ENCODE measurements around the gene HNF4A.
"Not testable (repeated sequence)": the region's sequence is repeated elsewhere in the genome, so short reads cannot be mapped to it uniquely, and the experiment has no call there.

HNF4A gene

DNA sequence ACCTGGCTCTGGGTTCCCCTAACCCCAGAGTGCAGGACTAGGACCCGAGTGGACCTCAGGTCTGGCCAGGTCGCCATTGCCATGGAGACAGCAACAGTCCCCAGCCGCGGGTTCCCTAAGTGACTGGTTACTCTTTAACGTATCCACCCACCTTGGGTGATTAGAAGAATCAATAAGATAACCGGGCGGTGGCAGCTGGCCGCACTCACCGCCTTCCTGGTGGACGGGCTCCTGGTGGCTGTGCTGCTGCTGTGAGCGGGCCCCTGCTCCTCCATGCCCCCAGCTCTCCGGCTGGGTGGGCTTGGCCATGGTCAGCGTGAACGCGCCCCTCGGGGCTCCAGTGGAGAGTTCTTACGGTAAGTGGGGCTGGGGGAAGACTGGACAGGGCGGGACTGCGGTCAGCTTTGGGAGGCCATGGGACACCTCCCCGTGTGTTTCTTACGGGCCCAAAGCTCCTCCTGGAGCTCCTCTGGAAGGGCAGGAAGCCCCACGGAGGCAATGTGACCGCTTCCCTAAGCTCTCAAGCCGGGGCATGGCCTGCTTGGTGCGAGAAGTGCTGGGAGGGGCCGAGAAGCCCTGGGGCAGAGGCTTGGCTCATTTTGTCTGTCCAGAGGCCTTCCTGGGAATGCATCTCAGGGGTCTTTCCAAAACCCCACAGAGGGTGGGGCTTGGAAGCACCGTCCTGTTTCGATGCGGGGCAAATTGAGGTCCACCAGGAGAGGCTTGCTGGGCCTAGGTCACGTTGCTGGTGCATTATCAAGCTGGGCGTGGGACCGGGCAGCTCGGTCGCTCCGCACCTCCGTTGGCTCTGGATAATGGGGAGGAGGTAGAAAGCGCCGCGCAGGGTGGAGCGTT lies at the start of gene HNF4A:
Gene HNF4A, plus strand, starts transcription at position 202 of the 855 bp plus-strand sequence. Its CDS starts 106 bp downstream, at position 308.
- peak; percentile 88 for DNase-seq (ENCODE audit: low spot score)

- DNase-seq (ENCODE audit: low spot score), result no peak
Observed at GRCh38 chr20:44306927-44307326, 48.6 kb upstream of the HNF4A start.

- no peak for DNase-seq (ENCODE audit: low spot score)
Observed at GRCh38 chr20:44309763-44310663, 45.5 kb upstream of the HNF4A start.

DNA sequence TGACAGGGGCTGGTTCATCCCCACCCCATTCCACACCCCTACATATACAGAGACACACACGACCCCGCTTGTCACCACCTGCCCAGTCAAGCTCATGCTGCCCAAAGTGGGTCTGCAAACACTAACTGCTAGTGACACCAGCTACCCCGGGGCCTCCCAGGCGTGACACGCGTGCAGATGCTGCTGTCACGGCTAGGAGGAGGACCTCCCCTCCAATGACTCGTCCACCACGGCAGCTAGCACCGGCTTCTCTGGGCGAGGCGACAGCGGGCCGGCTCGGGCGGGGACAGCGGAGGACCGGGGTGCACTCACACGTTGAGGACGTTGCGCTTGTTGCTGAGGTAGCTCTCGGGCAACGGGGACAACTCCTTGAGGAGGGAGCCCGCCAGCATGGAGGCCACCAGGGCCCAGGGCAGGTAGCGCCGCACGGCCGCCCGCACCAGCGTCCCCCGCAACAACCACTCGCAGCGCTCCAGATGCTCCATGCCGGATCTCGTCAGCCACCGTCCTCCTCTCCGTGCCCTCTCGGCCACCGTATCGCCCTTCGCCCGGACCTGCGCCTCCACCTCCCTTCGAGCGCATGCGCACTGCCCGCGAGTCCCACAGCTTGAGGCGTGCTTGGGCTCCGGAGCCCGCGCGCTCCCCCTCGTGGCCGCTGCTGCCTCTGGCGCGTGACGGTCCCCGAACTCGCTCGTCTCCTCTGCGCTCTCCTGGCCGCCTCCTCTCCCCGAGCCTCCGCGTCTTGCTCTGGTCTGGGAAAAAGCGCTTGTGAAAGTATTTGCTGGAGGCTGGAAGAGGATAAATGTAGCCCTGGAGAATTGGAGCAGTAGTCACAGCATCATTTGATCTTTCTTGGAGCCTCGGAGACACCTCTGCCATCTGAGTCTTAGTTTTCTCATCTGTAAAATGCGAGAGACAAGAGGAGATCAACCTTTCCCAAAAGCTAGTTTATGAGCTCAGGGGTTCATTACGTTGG lies 44.5 kb upstream of the HNF4A start, which contains the start of gene FITM2:
Gene FITM2, minus strand, starts transcription at position 539 of the 976 bp plus-strand sequence. Its CDS starts 54 bp downstream, at position 485.
- peak; percentile 99 for DNase-seq (ENCODE audit: low spot score)

DNA sequence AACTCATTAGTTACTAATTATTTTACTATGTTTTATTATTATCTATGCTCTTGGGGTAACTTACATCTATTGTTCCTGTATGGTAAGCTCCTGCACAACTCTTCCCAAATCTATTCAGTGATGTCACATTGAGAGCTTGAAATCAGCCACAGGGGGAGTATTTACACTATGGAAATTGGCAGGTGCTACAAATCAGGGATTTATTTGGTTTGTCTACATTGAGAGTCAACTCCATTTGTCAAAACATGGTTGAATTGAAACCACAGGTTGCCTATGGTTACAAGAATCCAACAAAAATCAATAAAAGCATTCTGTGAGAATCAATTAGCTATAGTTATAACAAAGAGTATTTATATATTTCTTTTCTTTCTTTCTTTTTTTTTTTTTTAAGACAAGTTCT lies 40.6 kb upstream of the HNF4A start:
- DNase-seq (ENCODE audit: low spot score), result no peak

GRCh38 chr20:44319839-44320422 lies 35.6 kb upstream of the HNF4A start:
- no peak for DNase-seq (ENCODE audit: low spot score)

DNA sequence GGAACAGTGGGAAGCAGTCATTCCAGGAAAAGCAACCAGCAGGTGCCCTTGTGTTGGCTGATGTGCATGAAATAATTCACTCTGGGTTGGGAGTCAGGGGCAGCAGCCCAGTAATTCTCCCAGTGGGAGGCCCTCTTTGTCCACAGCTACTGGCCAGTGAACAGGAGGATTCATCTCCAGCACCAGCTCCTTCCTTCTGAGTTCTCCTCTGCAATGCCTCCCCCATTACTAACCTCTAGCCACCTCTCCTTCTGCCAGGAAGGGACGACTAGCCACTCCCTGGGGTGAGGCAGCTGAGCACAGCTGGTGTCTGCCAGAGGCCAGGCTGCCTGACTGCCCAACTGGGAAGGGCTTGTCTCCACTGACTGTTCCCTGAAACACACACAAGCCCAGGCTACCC lies 31.2 kb upstream of the HNF4A start:
- no peak for DNase-seq (ENCODE audit: low spot score)

DNA sequence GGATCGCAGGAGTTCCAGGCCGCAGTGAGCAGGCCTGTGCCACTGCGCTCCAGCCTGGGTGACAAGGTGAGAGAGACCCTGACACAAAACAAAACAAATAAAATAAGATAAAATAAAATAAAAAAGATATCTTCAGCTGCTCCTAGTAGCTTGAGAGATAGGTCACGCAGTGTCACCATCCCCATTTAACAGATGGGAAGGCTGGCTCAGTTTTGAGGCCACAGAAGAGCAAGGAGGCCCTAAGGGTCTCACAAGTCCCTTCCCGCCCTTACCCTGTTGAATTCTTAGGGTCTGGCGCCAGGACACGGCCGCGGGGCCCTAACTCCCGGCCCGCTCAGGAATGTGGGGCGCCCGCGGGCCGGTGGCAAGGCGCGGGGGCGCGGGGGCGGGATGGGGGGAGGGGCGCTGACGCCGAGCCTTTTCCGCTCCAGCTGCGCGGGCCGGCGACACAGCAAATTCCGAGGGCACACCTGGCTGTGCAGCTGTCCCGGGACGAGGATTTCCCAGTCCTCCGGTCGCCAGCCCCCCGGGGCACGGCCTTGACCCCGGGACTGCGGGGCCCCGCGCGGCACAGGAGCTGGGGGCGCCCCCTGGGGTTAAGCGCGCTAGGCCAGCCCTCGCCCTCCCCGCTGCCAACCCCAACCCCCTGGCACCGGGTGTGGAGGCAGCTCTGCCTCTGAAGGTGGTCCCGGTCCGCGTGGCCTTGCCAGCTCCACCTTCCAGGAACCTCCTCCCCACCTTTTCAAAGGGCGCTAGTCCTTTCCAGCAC lies 28.9 kb upstream of the HNF4A start:
- no peak for DNase-seq (ENCODE audit: low spot score)

DNA sequence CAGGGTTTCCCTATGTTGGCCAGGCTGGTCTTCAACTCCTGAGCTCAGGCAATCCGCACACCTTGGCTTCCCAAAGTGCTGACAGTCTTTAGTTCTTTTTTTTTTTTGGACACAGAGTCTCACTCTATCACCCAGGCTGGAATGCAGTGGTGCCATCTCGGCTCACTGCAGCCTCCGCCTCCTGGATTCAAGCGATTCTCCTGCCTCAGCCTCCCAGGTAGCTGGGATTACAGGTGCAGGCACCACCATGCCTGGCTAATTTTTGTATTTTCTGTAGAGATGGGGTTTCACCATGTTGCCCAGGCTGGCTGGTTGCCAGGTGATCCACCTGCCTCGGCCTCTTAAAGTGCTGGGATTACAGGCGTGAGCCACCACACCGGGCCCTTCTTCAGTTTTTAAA lies 27.8 kb upstream of the HNF4A start:
- not testable (repeated sequence) for DNase-seq (ENCODE audit: low spot score)

DNA sequence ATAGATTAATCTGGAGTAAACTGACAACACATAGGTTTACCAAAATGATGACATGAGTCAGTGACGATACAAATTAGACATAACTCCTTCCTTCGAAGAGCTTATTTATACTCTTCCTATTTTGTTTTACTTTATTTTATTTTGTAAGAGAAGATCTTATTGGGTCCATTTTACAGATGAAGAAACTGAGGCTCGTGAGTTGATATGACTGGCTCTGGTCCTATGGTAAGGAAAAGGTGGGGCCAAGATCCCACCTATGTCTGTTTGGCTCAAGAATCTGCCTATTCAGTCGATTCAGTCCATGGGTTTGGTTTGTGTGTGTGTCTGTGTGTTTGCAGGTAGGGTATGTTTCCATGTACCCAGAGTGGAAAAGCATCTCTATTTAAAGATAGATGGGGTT lies 27.1 kb upstream of the HNF4A start:
- DNase-seq (ENCODE audit: low spot score), result no peak

- no peak for DNase-seq (ENCODE audit: low spot score)
Observed at GRCh38 chr20:44331201-44331600, 24.3 kb upstream of the HNF4A start.

DNA sequence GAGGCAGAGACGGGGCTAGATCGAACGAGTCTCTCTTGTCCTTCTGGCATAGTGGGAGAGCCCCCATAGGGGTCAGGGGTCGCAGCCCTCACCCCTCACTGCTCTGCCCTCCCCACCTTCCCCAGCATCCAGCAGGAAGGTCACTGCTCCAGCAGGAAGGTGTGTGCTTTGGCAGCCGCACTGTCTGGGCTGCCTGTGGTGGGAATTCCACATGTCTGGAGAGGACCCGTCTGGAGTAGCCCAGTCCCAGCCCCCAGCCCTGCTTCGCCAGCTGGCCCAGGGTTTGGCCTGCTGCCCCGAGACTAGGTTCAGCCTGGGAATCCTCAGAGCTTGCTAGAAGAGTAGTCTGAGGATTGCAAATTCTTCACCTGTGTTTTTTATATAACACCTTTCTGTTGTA lies 21.2 kb upstream of the HNF4A start:
- no peak for DNase-seq (ENCODE audit: low spot score)

GRCh38 chr20:44334709-44335108 lies 20.8 kb upstream of the HNF4A start:
- DNase-seq (ENCODE audit: low spot score), result no peak

DNA sequence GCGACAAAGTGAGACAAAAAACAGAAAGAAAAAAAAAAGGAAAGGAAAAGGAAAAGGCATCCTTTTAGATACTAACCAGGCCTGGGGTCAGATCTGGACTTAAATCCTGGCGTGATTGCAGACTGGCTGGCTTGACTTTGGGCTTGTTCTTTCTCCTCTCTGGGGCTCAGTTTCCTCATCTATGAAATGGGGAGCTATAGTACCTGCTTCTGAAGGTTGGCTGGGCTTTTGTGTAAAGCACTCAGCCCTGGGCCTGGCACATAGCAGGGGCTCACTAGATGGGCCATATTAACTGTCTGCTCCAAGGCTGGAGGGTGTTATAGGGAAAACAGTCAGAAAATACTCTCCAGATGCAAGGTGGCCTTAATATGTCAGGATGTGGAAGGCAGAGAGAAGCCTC lies 19.8 kb upstream of the HNF4A start:
- no peak for DNase-seq (ENCODE audit: low spot score)

DNA sequence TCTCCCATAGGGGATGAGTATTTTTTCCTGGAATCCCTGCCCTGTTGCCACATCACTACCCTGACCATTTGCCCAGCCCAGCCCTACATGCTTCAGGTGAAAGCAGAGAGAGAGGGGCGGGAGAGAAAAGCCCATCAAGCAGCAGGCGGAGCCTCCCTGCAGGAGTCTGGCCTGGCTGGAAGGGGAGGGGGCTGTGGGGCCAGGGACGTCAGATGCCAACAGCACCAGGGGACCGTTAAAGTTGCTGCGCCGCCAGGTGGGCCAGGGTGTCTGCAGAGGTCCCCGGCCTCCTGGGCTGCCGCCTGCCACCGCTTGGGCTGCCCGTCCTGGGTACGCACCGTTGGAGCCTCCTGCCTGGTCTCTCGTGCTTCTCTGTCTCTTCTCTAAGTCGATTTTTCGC lies 19.4 kb upstream of the HNF4A start:
- DNase-seq (ENCODE audit: low spot score), result no peak

- no peak for DNase-seq (ENCODE audit: low spot score)
Observed at GRCh38 chr20:44336725-44337380, 18.6 kb upstream of the HNF4A start, which contains the start of gene R3HDML. Gene R3HDML, plus strand, starts transcription at chr20:44337043. Its CDS starts 115 bp downstream, at chr20:44337158.

- DNase-seq (ENCODE audit: low spot score), result no peak
Observed at GRCh38 chr20:44342248-44342647, 13.3 kb upstream of the HNF4A start.

DNA sequence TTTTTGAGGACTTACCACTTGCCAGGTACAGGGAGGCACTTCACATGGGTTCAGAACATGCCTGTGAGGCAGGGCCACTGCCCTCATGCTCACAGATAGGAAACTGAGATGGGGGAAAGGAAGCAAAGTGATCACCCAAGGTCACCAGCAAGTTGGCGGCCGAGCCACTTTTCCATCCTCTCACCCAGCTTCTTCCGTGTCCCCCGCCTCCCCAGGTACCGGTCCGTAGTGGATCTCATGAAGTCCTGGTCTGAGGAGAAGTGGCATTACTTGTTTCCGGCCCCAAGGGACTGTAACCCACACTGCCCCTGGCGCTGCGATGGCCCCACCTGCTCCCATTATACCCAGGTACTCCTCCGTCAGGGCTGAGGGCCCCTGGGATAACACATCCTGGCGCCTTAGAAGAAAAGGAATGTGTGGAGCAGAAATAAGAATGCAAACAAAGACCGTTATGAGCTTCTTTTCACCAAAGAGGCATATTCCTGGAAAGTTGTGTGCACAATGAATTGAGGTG lies 12.3 kb upstream of the HNF4A start:
- DNase-seq (ENCODE audit: low spot score), result no peak

DNA sequence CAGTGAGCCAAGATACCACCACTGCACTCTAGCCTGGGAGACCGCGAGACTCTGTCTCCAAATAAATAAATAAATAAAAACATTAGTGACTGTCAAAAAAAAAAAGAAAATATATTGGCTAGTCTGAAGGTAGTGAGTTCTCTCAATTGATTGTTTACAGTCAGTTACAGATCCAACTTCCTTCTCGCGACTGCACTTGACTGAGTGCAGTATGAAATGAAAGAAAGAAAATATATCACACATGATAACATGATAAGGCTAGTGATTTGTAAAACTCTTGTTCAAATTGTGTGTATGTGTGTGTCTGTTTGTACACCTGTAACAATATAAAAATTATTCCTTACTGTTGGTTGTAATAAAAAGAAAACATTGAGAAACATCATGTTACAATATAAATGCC lies 10.8 kb upstream of the HNF4A start:
- no peak for DNase-seq (ENCODE audit: low spot score)

DNA sequence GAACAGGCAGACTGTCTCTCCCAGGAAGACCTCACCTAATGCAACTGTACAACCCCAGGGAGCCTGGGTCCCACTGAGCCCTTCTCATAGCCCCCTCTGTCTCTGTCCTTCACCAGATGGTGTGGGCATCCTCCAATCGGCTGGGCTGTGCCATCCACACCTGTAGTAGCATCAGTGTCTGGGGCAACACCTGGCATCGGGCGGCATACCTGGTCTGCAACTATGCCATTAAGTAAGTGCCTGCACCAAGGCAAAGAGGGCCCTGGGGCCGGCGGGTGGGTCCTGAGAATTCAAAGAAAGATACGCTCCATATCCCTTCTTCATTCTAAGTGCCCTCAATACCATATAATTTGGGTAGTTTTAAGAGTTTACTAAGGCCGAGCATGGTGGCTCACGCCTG lies 10.4 kb upstream of the HNF4A start:
- DNase-seq (ENCODE audit: low spot score), result no peak

All from HuH-7 (cell line).